ENCODE results near the gene NGDN.

Gene NGDN

DNA sequence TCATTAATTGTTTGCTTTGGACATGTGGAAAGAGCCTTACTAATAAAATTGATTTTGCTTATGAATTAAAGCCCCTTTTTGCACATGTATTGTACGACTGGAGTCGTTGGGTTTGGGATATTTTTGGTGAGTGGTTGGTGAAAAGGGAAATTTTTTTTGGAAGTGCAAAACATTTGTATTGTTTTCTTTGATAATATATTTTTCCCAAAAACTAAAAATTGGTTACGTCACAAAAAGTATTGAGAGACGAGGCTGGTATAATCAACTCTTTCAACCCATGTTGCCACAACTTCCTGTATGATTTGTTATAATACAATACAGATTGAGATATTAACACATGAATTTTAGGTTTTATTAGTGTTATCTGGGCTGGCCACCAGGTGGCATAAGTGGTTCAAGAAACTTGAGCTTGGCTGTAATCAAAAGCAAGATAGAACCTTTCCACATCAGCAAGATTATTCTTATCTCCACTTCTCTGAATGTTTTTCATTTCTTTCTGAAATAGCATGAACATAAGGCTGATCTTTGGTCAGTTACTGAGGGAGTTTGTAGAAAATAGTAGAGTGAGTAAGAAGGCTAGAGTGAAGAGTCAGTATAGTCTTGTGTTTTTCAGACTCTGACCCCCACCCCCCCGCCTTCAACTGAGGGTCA is 8.7 kb downstream of the NGDN start:
- DNase-seq = peak; percentile 46

DNA sequence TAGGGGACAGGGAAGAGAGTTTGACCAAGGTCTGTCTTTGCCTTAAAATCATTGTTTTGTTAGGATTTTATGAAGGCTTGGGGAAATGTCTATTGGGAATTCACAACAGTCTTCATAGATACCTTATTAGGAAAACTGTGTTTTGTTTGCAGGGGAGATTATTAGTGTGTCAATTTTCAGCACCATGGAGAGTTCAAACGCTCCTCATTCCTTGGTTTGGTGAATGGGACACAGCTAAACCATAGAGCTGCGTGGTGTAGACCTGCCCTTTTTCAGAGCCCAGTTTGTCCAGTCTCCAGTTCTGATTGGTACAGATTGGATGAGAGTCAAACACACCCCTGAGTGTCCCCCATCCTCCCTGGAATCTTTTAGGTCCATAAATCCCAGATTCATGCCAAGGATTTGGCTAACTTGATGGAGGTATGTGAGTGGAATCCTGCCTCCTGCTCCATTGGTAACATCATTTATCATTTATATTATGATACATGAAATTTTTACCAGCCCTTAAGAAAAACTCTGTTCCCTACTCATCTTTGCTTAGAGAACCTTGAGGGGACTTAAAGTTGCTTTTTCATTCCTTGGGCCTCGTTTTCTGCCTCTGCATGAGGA is 12.0 kb downstream of the NGDN start:
- DNase-seq = no peak

DNA sequence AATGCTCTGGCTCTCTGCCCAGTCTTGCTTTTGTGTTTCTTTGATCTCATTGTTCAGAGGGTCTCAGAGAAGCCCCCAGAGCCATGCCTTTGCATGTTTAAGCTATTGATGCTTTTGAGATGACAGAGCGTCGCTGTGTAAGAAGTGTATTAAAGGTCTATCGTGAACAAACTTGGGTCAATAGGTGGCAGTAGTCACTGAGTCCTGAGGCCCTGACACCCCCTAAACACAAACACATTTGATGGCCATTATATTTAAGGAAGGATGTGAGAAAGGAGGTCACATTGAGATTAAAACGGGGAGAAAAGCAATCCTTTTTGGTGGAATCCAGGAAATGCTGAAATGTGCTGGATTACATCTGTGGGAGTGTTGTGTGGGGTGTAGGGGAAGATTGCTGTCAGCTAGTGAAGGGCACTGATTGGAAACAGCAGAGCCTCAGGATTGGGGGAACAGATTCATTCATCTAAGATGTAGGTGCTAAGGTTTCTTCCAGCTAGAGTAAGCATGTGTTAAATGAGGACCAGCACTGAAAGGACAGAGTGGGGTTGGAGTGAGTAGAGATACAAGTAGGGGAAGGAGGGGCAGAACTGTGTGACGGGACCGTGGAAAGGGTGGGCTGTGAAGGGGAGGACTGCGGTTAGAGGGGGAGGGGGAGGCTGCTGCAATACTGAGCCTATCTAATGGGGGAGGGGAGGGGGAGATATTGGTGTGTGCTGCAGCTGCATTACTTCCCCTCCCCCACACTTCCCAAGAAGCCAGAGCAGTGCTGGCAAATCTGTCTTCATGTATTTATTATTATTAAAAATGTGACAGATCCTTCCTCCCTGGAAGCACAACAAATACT is 12.7 kb downstream of the NGDN start:
- no peak for DNase-seq

DNA sequence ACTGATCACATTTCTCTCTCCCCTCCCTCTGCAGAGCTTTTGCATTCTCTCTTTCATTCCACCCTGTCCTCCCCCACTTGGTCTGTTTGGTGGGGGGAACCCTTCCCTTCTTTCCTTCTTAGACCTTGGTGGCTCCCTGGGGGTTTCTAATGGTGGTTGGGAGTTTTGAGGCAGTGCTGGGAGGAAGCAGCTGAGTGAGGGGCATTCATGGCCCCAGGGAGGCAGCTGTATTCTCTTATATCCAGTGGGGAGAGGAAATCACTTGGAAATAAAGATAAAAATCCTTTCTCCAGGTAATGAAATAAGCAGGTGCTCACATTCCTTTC is 13.3 kb downstream of the NGDN start:
- DNase-seq = no peak

DNA sequence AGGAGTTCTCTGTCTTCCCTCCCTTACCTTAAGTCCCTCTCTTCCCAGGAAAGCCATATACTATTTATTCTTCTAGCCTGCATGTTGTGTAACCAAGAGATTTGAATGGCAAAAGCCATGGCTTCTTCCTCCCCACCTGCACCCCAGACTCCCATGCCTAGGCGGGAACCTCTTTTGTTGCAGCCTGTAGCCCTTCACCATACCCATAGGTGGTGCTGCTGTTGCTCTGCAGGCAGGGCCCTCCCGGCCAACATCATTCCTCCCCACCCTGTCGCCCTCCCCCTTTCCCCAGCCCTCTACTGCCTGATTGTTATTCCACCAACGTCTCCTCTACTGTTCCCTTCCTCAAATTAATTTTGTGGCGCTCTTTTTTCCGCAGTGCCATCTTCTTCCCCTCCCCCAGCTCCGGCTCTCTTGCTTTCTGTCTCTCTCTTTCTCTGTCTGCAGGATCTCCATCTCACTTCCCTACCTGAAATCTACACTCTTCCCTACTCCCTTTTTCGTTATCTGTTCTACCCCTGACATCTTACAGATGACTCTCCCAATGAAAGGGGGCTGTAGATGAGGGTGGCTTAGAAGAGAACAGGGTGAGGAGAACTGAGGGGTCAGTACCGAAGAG is 13.8 kb downstream of the NGDN start:
- DNase-seq = no peak

DNA sequence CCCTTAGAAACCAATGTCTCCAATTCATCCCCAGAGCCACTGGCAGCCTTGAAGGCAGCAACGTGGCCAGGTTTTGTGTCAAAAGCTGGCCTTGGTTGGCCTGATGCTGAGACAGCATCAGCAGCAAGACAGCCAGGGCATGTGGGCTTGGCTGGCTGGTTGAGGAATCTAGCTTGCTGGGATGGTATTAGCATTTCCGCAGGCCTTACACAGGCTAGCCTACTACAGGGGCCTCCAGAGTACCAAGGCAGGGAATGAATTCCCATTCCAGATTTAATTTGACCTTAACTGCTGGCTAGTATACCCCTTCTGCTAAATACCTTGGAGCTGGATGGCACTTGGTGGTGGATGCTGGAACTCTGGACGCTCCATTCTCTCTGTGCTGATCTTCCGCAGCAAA is 15.8 kb downstream of the NGDN start:
- no peak for DNase-seq

DNA sequence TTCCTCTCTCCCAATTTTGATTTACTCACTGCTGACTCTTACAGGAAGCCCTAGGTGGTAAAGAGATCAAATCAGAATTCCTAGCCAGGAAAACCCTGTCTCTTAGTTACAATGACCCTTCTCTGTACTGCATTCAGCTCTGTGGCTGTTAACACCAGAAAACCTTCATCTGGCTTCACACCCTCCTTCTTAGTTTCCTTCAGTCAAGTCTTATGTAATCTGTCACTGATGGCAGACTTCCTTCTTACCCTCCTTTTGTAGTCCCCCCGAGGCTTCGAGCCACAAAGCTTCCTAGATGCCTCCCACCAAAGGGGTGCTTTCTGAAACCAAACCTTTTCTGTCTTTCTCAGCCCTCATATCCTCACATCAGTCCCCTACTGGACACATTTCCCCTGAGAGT is 16.5 kb downstream of the NGDN start:
- no peak for DNase-seq

DNA sequence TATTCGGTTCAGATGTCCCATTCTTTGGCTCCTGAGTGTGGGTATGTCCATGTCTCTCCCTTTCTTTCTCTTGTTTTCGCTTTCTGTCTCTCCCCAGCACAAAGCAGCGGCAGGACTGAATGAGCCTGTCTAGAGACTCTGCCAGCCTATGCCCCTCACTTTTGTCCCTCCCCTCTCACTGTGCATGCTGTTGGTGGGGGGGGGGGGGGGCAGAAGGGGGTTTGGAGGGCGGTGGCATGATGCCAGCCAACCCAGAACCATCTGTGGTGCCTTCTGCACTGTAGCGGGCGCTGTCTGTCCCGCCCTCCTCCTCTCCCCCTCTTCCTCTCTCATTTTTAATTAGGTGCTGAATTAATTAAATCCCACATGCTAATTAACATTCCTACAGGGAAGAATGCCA is 17.7 kb downstream of the NGDN start:
- DNase-seq = no peak

DNA sequence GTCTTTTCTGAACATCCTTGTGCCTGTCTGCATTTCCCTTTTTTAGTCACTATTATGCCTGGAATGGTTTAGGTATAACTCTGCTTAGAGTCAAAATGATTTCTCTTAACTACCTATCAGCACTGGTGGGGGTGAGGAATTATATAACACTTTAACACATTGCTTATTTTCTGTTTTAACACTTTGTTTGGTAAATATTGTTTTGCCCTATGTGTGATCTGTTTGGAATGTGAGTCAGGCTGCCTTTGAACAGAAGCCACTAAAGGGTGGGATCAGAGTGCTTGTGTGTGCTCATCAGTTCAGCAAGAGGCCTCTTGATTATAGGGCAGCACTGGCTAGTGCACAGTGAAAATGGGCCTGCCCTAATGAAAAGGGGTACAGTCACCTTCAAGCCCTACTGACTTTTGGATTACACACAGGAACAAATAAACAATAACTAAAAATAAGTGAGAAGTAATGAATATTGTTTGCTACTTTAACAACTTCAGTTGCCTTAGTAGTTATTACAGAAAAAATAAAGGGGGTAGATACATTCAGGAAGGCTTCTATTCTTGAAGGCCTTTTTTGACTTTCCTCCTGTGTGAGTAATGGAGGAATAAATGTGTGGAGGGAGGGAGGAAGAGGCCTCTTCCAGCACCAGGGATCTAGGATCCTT is 23.2 kb downstream of the NGDN start:
- no peak for DNase-seq

DNA sequence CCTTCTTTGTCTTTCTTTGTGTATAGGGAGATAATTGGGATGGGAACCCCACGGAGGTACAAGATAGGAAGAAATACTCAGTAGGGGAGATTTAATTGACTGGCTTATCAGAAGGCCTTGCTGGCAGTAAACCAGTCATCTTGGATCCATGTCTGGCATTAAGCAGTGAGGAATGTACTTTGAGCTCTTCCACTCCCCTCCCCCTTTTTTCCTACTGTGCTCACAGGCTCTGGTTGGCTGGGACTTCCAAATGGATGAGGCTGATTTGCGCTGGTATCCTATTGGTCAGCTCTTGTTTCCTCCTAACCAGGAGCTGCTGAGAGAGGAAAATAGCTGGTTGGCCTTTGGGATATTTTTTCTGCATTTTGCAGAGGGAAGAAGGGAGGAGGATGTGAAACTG is 24.7 kb downstream of the NGDN start:
- DNase-seq = peak; percentile 50

DNA sequence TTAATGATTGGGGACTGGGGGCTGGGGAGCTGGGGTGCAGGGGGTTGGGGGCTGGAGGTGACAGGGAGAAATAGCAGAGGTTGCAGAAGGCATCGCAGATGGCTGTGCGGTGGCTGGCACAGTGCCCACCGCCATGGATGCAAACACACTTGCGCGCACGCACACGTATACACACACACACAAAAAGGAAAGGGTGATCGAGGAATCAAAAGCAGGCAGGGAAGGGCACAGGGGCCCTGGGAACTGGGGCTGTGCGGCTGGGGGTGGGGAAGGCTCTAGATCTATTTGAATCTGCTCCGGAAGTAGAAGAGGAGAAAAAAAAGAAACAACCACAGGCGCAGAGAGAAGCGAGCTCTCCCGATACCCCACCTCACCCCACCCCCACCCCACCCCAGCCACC is 42.7 kb downstream of the NGDN start:
- no peak for DNase-seq

DNA sequence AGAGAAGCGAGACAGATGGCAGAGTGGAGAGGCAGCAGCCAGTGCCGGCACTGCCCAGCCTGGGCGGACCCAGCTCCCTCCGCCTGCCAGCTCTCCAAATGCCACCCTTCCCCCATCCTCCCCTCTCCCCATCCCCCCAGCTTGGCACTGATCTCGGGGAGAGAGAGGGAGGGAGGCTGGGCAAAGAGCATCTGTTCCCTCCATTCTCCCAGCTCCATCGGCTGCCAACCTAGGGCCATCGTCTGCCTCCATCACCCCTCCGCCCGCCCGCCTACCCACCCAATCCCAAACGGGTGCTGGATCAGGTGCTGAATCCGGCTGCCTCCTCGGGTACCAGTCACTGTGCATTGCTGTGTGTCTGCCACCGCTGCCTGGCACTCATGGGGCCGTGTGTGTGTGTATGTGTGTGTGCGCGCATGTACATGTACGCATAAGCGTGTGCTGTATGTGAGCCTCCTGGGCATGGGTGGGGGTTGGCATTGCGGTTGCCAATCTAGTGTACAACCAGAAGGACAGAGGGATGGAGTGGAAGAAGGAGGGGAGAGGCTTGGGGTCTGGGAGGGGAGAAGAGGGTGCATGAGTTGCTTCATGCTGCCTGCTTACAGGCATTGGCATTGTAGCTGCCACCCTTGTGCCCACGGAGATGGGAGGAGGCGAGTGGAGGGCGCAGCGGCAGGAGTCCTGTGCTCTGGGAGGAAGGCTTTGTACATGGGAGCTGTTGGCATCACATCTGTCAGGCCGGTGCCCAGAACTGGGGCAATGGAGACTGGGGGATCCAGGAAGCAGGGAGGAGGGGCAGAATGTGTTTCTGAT is 43.7 kb downstream of the NGDN start:
- no peak for DNase-seq

DNA sequence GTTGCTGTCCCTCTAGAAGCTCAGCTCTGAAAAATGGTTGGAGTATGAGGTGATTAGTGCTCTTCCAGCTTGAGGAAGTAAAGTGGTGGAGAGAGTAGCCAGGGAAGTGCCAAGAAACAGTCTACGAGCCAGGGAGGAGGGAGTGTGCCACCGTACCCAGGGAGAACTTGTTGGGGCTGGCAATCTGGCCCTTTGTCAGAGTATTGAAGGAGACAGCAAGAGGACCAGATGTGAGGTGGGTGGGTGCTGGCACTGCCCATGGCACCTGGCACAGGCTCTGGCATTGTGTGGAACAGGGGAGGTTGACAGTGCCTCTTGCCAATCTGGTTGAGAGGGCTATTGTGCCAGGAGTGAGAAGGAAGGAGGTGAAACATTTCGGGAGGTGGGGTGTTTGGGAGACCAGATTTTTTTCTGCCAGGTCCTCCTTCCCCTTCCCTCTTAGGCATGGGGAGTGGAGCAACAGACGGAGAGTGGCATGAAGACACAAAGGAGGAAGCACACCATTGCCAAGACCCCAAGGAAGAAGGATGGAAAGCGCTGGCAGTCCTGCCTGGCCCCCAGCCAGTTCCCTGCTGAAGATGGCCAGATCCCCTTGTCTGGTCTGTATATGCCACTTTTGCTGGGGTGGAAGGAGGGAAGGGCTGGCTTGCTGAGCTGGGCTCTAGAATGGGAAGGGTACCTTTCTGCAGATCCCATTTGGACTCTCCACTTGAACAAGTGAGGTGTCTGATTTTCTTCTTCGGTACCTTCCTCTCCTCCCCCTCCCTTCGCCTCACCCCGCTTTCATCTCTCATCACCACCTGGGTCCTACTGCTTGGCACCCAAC is 44.5 kb downstream of the NGDN start:
- DNase-seq = no peak

DNA sequence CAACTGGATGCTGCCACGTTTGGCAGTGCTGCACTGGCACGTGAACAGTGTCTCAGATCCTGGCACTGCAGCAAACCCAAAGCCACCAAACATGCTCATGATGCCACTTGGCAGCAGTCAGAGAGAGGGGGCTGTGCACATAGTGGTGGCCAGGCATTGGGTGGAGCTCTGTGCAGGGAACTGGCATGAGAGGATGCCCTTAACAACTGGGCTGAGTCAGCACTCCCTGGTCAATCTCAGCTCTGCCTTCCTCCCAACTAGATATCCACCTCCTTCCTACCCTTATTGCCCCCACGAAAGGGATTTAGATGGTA is 45.1 kb downstream of the NGDN start:
- no peak for DNase-seq

DNA sequence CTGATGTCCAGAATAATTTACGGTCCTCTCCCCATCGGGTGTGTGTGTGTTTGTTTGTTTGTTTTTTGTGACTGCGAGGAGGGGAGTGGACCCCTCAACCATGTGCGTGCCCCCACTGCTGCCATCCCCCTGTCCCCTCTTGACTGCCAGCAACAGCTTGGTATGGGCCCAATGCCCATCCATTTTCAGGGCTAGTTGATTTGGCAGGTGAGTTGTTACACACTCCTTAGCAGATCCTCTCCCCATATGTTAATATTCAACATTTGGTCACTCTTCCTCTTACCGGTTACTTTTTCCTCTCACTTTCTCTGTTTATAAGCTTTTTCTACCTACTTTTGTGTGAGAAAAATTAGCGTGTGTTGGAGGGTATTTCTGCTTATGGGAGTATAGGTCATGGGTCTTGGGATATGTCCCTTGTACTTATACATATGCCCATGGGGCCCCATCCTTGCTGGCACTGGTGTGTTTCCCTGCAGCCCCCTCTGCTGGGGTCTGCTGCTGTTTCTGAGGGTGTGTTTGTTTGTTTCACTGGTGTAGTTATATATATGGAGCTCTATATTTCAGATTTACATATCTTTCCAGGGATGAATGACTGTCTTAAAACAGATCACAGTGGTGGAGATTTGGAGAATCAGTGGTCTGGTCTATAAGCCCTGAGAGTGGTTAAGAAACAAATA is 48.3 kb downstream of the NGDN start:
- DNase-seq = no peak

DNA sequence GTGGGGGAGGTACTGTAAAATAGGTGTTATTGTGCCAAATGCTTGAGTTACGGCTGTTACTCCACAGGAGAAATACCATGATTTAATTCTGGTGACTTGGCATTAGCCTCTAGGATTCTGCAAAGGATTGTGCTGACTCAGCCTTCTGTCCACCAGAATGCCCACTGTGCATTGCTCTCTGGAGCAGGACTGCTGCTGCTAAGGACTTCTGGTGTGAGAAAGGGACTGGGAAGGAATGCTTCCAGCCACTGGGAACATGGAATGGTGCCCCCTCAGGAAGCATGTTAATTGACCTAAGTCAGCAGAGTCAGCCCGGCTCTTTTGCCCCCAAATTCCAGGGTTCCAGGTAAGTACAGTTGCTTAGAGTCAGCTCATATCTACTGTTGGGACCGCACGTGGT is 49.2 kb downstream of the NGDN start:
- no peak for DNase-seq

DNA sequence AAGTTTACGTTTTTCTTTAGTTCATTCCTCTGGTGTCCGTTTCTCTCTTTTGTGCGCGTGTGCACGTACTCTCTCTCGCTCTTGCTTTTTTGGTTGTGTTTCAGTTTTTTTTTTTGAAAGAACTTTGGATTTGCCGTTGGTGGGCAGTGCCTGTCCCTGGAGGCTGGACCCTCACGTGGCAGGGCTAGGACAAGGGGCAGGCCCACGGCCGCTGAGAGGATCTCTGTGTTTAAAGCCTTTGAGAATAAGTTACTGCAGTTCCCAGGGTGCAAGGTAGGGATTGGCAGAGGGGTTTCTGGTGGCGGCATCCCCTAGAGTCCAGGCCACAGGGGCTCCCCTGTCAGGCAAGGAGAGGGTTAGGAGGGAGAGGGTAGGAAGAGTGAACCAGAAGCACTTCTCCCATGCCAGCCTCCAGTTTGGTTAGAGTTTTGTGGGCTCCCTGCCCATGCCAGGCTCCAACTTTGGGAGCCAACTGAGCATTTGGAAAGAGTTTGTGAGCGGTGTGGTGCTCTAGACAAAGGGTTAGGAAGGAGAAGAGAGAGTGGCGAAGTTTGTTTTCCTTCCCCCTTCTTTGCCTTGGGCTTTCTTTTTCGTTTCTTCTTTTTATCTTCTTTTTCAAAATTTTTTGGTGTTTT is 51.5 kb downstream of the NGDN start:
- DNase-seq = no peak

DNA sequence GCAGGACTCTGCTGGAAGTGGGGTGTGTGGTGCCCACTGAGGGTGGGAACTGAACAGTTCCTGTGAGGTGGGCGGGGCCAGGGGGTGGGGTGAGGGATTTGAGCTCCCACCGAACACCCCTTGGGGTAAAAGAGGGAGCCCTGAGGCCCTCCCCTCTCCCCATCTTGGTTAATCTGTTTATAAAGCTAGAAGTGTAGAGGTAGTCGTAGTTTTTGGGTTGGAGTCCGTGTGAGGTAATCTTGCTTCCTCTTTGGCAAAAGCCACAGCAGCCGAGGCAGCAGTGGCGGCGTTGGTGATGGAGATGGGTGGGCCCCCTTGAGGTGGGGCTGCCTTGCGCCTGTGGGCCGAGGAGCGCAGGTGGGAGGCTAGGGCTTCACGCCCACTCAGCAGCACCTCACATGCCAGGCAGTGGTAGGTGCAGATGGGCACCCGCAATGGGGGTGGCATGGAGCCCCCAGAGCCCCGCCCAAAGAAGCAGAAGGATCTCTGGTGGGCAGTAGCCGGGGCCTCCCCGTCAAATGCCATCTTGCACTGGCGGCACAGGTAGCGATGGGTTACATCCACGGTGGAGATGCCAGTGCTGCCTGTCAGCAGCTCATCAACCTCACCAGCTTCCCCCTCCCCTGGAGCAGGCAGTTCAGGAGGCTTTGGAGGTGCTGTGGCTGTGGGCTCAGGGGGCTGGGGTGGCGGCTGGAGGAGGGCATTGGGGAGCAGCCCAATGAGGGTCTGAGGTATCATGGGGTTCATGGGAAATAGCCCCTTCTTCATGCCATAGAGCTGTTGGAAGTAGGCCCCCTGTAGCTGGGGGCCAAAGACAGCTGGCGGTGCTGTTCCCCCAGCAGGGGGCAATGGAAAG is 52.5 kb downstream of the NGDN start:
- DNase-seq = no peak

DNA sequence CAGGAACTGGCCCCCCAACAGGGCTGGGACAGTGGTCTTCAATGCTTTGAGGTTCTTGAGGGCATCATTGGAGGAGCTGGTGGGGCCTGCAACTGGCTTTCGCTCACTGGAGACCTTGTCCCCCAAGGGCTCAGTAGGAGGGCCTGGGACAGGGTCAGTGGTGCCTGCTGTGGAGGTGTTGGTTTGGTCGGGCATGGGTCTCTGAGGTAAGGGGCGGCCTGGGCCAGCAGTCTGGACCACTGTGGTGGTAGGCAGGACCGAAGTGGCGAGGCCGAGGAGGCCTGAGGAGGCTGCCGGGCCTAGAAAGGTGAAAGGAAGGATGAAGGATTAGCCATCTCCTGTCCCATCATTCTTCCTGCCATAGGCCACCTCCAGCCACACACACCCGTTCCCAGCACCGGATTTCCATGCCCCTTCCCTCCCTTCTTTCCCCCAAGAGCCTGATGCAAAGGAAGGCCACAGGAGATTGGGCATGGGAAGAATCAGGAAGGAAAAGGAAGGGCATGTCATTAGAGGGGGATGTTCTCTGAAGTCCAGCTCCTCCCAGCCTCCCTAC is 53.2 kb downstream of the NGDN start:
- no peak for DNase-seq
